ENCODE data around the gene LAT. TPM values are rescaled to one million over a fixed set of nuclear protein-coding genes. Genes with fewer than 3 reads are reported as not detected.

Gene LAT
- total RNA-seq, 1 experiment from 2014 or later: 3.3 TPM

- TF ChIP-seq ZBTB33 (IDR thresholded peaks at IDR 0.05; ENCODE audit: extremely low read depth, insufficient replicate concordance, low read length) (no peak), ELF1 (IDR thresholded peaks at IDR 0.05; ENCODE audit: borderline replicate concordance, low read depth) (no peak), CBX3 (IDR thresholded peaks at IDR 0.05; ENCODE audit: low read depth) (no peak), POLR2AphosphoS5 (IDR thresholded peaks at IDR 0.05; ENCODE audit: low read depth, low read length) (no peak), EZH2phosphoT487 (IDR thresholded peaks at IDR 0.05; ENCODE audit: borderline replicate concordance) (no peak), SP1 (IDR thresholded peaks at IDR 0.05; ENCODE audit: low read depth) (no peak), CEBPB (IDR thresholded peaks at IDR 0.05; ENCODE audit: low read depth) (no peak)
These were observed 48.1 kb upstream of the LAT start (continued) for GRCh38 chr16:28936784-28937155.

GRCh38 chr16:28937222-28937876, 47.5 kb upstream of the LAT start:
- TF ChIP-seq ZFX (IDR thresholded peaks at IDR 0.05) (no peak), CTCF (IDR thresholded peaks at IDR 0.05 in 2 of 3, conservative IDR thresholded peaks at IDR 0.05 in 1 of 3; ENCODE audit: borderline replicate concordance in 1 of 3, insufficient read depth in 1 of 3, low read depth in 2 of 3, low read length in 2 of 3) (0 out of 6 replicates have a peak, but pooled peaks of 1 of the 3 experiments have one; percentile 14)

More at GRCh38 chr16:28937222-28937876, 47.5 kb upstream of the LAT start:
- Histone ChIP-seq H3K36me3 (ENCODE audit: control insufficient read depth in 1 of 2, insufficient read depth in 2 of 2, low read length in 2 of 2) (no peaks in the 10 kb centered on the region), H2AFZ (ENCODE audit: low read depth, low read length, poor library complexity, severe bottlenecking) (no peak overlapping the region), H3K79me2 (ENCODE audit: insufficient read depth, low read length) (no peaks in the 10 kb centered on the region), H3K9ac (ENCODE audit: low read length) (no peak overlapping the region), H3K4me3 (replicated peaks in 1 of 2; ENCODE audit: low read depth in 1 of 2, low read length in 2 of 2) (no peak overlapping the region), H3K4me1 (ENCODE audit: control insufficient read depth in 1 of 2, insufficient read depth in 2 of 2, low read length in 2 of 2) (peaks cover 4 to 19% of the 10 kb centered on the region in 2 experiments; a peak in 3 of 4 replicates), H3K9me3 (ENCODE audit: control insufficient read depth in 1 of 2, insufficient read depth in 1 of 2, low read depth in 1 of 2, low read length in 2 of 2) (no peaks in the 10 kb centered on the region), H3K27ac (ENCODE audit: low read depth, low read length) (no peak overlapping the region), H3K4me2 (ENCODE audit: low read length) (no peak overlapping the region), H3K9me2 (ENCODE audit: insufficient read depth) (no peaks in the 10 kb centered on the region), H4K20me1 (ENCODE audit: insufficient read depth) (no peaks in the 10 kb centered on the region), H3K27me3 (ENCODE audit: insufficient read depth, low read length) (no peaks in the 10 kb centered on the region)
- no peak for DNase-seq (ENCODE audit: low read depth, low spot score)
- ChIA-PET CTCF (no interaction called here), POLR2A (no interaction called here), RAD21 (ENCODE audit: low non-redundant PET in 1 of 2, low total read pairs in 2 of 2, uncharacterized antibody in 2 of 2, unreplicated experiment in 2 of 2) (no interaction called here)
- no TSS peak for BruUV-seq (replicated peaks)
- ATAC-seq: no peak
- intact Hi-C loops (cut with micrococcal nuclease): no loop called here

All from HCT116 (cell line).